ENCODE measurements around the gene GPC6.

The GPC6 gene

DNA sequence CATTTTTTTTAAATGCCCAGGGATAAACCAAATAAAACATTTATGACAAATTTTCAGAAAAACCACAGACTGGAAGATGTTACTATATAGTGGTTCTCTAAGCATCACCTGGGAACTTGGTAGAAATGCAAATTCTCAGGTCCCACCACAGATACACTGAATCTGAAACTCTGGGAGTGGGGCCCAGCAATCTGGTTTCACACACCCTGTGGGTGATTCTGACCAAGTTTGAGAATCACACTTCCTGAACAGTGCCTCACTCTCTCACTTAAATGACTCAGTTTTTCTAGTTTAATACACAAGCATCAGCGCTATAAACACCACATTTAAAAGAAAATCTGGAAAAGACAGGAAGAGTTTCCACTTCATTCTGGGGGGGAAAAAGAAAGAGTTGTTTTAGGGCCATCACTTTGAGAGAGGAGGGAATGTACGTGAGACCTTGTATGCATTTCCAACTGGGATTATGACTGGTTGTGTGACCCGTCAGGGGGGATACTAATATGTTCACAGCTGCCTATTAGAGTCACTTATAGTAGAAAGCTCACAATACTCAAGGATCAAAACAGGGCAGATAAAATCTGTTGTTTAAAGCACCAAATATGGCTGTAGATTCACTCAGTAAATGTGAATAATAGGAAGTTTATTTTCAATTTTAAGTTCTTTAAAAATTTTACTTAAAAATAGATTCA lies 567.7 kb downstream of the GPC6 start:
- DNase-seq = no peak

GRCh38 chr13:93797463-93797862 lies 570.9 kb downstream of the GPC6 start:
- DNase-seq = no peak

GRCh38 chr13:93800342-93800741 lies 573.7 kb downstream of the GPC6 start:
- DNase-seq = no peak

GRCh38 chr13:93805736-93806135 lies 579.1 kb downstream of the GPC6 start:
- DNase-seq = no peak

DNA sequence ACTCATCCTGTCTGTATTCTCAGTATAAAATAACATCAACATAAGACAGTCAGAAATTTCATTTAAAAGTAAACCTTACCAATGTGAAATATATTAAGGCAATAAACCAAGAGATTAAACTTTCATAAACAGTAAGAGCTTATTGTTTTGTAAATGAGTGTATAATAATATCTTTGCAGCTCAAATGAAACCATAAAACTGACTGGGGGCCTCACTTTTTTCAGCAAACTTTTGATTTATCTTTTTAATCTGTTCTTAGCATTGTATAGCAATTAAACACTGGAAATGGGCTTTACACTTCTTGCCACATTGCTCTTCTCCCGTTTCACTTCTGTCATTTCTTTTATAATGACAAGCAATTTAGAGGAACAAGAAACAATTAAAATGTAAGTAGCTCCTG lies 580.3 kb downstream of the GPC6 start:
- no peak for DNase-seq

GRCh38 chr13:93810264-93810663 lies 583.7 kb downstream of the GPC6 start:
- no peak for DNase-seq

DNA sequence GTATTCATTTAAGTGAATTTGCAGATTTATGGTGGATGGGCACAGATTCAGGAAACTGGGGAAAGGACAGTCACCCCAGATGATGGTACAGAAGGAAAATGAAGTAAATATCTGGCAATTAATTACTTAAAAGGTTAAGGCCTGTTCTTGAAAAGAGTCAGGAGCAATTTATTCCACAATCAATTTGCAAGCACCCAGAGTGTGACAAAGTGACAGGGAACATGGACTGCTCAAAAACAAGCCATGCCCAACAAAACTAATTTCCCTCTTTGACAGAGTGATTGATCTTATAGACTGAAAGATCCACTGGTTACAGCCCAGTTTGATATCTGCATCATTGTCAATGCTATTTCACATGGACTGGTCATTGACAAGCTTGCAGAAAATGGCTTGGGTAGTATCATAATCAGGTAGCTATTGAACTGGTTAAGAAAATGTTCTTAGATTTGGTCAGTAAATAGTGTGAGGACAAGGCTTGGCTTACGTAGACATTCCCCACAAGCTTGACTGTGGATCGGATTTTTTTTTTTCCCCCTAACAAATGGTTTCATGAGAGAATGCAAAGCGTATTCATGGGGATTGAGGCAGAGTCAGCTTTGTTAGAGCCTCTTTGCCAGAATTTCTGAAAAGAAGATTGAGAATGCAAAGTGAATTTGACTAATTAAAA lies 584.6 kb downstream of the GPC6 start:
- DNase-seq = no peak

DNA sequence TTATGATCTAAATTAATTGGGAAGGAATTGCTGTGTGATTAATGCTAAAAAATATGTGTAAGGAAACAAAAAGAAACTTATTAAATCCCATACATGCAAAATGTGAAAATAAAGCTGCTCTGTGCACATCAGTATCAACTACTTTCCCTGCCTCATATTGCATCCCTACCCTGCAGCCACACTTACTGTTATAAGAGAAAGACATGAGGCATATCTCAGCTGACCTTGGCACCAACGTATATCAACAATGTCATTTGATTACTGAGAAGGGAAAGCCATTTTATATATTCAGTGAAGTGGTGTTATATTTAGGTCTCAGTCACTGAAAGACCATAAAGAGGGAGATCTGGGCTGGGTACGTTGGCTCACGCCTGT lies 585.1 kb downstream of the GPC6 start:
- DNase-seq = no peak

GRCh38 chr13:93814658-93815057 lies 588.1 kb downstream of the GPC6 start:
- DNase-seq = no peak

DNA sequence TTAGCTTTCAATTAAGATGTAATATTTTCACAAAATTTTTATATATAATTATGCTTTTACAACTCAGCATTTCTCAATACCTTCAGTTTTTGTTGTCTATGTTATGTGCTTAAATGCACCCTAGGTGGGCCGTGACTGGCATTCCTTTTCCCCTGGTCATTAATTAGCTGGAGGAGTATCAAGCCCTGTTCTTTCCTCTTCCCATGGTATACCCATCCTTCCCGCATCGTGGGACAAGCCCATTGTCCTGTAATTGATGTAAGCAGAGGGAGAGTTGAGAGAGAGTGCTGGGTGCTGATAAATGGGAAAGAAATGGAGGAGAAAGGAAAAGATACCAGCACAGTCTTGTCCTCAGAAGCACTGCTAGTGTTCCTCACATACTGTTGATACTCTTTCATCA lies 591.7 kb downstream of the GPC6 start:
- DNase-seq = no peak

- DNase-seq = no peak
Observed at GRCh38 chr13:93819331-93819890, 592.8 kb downstream of the GPC6 start.

- no peak for DNase-seq
Observed at GRCh38 chr13:93824286-93824685, 597.7 kb downstream of the GPC6 start.

DNA sequence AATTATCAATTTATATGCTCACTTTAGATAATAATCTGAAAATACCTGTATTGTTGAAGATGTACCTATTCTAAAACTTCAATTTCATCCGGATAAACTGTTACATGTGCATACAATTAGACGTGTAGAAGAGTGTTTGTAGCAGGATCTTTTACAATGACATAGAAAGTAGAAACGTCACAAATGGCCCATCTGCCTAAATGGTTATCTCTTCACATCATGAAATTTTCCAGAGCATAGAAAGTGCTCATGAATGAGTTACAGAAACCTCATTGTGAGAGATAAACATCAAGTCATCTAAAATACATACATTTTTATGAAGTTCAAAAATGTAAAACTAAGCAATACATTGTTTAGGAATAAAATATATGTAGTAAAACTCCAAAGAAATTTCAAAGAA lies 607.4 kb downstream of the GPC6 start:
- DNase-seq = no peak

- no peak for DNase-seq
Observed at GRCh38 chr13:93843082-93843481, 616.5 kb downstream of the GPC6 start.

- no peak for DNase-seq
Observed at GRCh38 chr13:93847162-93847561, 620.6 kb downstream of the GPC6 start.

- no peak for DNase-seq
Observed at GRCh38 chr13:93848247-93848646, 621.6 kb downstream of the GPC6 start.

DNA sequence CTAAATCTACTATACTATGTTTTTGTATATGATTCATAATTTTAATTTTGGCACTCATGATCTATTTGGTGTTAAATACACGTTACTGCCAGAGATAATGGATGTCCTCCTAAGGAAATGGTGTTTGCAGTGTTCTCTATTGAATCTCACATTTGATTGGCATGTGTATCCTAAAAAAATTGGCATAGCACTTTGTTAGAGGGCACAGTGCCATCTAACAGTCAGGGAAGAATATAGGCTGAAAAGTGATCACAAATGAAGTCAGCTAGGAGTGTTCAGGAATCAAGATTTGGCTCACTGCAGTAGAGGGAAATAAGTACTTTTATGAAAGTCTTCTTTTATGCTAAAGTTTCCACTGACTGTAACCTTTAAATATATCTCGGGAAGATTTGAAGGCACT lies 624.6 kb downstream of the GPC6 start:
- DNase-seq = no peak

GRCh38 chr13:93853912-93854311 lies 627.3 kb downstream of the GPC6 start:
- DNase-seq = no peak

DNA sequence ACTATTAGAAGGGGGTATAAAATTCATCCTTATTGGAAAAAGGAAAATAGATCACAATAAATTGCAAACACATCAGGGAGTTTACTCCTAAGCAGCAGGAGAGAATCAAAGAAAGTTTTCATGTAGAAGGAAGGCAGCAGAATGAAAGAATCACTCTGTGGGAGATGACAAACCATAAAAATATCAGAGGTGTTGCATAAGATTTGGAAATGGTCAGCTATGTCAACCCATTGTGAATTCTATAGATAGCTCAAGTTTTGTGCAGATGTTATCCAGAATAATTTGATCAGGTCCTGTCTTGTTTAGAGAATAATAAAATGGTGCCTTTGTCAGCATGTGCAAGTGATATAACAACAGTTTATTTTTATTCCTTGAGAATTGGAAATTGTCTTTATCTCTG lies 630.5 kb downstream of the GPC6 start:
- no peak for DNase-seq

- no peak for DNase-seq
Observed at GRCh38 chr13:93859716-93860115, 633.1 kb downstream of the GPC6 start.

DNA sequence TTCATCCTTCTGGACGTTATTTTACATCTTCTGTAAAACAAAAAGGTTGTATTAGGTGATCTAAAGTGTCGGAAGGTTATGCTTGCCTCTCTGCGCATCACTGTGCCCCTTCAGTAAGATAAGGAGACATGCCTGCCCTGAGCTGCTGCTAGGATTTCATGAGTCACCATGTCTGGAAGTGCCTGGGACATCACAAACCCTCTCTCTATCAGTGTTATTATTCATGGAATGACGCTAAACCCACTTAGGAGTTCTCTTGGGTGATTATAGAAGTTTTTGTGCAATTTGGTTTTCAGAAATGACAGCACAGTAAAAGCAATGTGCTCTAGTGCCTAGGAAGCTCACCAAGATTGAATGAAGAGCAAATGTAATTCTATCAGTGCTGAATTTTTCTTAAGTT lies 635.2 kb downstream of the GPC6 start:
- no peak for DNase-seq

GRCh38 chr13:93862259-93862658 lies 635.7 kb downstream of the GPC6 start:
- DNase-seq = no peak

- DNase-seq = no peak
Observed at GRCh38 chr13:93865235-93865634, 638.6 kb downstream of the GPC6 start.

GRCh38 chr13:93867481-93867880 lies 640.9 kb downstream of the GPC6 start:
- no peak for DNase-seq

- DNase-seq = no peak
Observed at GRCh38 chr13:93872376-93872775, 645.8 kb downstream of the GPC6 start.
